Smooth muscle cell of the brain vasculature (primary cell): ENCODE measurements around the gene LYG1.

Source experiments
- DNase-seq: peaks from one replicate; pipeline ENCODE4 v3.0.0-alpha.2; 2012; ENCODE audit warnings: low read depth, low spot score

Gene LYG1

DNA sequence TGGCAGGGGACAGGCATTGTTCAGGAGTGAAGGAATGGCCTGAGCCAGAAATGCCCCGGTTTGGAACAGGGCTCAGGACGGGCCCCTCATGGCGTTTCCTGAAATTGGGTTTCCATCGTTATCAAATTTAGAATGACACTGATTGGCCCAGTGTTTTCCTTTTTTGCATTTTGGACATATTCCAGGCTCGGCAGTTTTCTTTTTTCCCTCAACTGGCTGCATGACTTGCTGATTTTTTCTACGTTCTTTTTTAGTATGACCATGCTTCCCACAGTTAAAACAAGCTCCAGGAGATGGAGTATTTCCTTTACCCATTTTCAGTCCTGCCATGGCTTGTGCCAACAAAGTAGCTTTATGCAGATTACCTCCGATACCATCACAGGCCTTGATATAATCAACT, 25.1 kb downstream of the LYG1 start:
- no peak for DNase-seq

DNA sequence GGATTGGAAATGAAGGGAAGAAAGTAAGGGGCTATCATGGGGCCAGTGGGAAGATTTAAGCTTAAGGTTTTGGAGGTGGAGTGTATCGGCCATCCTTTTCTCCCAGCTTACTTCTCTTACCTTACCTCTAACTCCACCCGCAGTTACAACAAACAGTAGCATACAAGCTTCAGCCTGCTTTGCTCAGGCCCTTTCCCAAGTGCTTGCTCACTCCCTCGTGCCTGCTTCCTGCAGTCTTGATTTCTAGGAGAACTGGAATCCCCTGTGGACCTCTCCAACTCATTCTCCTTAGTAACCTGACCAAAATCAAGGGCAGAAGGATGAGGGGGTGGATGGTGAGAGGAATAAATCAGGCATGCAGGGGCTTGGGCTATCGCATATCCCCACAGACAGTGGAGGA, 39.8 kb downstream of the LYG1 start:
- no peak for DNase-seq

DNA sequence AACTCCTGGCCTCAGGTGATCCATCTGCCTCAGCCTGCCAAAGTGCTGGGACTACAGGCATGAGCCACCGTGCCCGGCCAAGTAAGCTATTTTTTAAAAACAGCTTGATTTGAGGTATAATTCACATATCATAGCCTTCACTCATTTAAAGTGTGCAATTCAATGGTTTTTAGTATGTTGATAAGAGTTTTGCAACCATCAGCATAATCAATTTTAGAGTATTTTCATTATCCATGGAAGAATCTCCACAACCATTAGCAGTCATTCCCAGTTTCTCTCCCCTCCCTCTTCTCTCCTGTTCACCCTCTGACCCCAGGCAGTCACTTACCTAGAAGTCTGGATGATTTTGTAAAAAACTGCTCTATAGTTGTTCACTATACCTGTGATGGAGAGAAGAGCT, 40.8 kb downstream of the LYG1 start:
- DNase-seq: no peak

DNA sequence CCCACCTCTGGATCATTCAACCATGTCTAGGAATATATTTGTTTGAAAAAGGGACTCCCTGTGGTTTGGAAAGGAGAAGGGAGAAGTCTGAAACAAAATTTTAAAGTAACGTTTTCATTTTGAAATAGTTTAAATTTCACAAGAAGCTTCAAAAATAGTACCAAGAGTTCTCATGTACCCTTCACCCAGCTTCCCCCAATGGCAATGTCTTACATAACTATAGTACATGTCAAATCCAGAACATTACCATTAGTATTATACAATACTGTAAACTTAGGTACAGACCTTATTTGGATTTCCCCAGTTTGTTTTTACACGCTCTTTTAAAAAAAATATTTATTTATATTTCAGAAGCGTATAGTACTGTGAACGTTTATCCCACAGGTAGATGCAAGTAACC, 41.5 kb downstream of the LYG1 start:
- no peak for DNase-seq

DNA sequence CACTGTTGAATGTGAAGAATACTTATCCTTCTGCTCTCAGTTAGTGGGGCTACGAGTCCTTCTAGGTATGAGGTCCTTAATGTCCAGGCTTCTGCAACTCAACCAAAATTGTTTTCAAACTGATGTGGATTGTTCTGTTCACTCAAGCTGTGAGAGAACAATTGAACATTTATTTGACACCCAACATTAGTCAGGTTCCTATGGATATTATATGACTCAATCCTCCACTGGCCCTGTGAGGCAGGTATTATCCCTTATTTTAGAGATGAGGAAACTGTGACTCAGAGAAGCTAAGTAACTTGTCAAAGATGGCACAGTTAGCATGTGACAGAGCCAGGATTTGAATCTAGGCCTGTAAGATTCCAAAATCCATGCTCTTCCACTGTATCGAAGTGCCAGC, 44.3 kb downstream of the LYG1 start:
- no peak for DNase-seq

DNA sequence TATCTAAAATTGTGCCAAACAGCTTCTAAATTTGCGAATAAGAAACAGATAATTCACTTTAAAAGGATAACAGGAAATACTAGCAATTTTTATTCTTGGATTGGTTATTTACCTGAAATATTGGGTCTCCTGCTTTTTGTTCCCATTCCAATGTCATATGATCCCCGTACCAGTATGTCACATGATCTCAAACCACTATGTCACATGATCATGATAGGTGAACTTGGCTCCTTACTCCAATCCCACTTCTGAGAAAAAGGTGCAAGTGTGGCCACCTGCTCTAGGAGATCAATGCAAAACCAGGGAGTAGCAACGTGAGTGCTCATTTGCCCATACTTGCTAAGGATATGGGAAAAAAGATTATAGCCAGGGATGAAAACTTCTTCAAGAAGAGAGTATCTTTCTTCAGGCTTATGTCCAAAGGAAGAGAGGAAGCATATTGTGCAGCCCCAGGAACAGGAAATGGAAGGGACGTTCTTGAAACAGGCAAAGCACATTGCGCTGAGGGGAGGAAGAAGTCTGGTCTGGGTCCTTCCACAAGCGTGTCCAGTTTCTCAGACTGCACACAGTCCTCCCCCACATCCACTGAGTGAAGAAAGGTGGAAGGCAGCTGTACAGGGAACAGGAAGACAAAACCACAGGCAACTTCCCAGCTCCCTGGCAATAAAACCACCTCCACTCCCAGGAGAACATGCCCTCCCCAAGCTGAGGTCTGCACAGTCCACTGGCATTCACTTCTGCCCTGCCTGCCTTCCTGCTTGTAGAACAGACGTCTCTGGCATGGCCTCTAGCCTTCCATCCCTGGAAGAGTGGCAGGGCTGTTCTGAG, 45.3 kb downstream of the LYG1 start, which contains the start of gene LYG2:
TSS of gene LYG2 (minus strand) at position 176 of the 828 bp plus-strand sequence. CDS start 1,406 bp downstream, outside the sequence.
- no peak for DNase-seq

DNA sequence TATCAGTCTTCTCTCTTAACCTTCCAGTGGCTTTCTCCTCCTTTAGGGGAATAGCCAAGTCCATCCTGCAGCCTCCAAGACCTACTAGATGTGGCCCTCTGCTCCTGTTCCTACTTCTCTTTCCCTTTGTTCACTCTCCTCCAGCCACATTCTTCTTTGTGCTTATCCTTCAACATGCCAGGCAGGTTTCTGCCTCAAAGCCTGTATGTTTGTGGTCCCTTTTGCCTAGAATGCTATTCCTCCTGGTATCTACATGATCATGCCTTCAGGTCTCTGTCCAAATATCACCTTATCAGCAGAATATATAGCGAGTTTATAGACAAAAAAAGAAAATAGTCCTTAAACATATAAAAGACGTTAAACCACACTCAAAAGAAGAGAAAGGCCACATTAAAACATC, 51.0 kb downstream of the LYG1 start:
- DNase-seq: no peak

DNA sequence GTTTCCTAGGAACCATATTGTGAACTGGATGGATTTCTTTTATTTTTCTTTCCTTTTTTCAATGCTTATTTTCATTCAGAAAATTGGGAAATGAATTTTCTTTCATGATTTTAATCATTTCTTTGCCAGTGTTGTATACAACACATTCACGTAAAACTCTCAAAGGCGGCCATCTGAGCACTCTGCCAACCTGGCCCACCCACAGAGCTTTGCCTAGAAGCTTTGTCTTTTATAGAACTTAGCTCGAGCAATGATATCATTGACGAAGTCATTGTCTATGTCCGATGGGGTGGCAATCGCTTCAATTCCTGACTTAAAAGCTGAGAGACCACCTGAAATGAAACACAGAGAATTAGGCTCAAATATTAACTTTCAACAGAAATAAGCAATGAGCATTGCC, 58.8 kb downstream of the LYG1 start:
- DNase-seq: no peak

DNA sequence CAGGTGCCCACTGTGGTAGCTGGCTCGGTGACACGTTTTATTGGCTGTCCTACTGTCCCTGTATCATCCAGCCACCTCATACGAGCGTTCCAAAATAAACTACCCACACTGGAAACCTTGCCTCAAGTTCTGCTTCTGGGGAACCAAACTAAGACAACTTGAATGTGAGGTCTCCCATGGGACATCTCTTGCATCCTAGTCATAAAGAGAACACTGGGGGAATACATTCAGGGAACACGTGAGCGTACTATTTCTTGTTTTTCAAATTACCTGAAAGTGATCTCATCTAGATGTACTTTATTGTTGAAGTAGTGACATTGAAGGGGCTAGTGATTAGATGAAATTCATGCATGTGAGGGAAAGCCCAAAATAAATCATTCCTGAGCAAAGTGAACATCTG, 60.6 kb downstream of the LYG1 start:
- DNase-seq: no peak

DNA sequence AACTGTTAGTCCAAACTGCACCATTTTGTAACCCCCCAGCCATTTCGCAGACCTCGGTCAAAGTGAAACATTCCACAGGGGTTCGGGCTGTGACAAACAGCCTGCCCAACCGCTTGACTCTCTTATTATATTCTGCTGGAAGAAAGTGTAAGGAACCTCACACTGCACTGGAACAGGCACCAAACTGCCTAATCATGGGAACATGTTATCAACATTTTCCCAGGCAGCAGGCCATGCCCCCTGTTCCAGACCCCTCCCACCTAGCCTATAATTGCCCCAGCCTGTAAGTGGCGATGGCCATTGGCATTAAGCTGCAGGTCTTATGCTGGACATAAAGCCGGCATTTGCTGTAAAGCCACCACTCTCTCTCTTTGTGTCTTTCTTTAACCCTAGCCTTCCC, 62.4 kb downstream of the LYG1 start:
- DNase-seq: no peak
